Pons (tissue), 1 donor: ENCODE data around the gene RASSF7.

Experiments
- DNase-seq: peaks from one replicate; pipeline ENCODE4 v3.0.0-alpha.2; 2016; ENCODE audit warnings: low spot score

The RASSF7 gene

DNA sequence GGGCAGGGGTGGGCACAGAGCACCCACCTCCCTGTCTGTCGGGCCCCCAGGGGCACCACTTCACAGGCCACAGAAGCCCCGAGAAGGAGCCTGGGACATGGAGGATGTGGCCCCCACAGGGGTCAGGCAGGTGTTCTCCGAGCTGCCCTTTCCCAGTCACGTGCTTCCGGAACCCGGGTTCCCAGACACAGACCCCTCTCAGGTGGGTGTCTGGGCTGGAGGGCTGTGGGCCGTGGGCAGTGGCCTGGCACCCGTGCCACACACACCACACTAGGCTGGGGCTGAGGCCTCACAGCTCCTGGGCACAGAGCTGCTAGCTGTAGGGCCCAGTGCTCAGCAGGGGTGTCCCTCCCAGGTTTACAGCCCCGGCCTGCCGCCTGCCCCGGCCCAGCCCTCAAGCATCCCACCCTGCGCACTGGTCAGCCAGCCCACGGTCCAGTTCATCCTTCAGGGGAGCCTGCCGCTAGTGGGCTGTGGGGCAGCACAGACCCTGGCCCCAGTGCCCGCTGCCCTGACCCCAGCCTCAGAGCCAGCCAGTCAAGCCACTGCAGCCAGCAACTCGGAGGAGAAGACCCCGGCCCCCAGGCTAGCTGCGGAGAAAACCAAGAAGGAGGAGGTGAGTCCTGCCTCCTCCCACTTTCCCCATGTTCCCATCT lies 49.5 kb downstream of the RASSF7 start:
- no peak for DNase-seq

DNA sequence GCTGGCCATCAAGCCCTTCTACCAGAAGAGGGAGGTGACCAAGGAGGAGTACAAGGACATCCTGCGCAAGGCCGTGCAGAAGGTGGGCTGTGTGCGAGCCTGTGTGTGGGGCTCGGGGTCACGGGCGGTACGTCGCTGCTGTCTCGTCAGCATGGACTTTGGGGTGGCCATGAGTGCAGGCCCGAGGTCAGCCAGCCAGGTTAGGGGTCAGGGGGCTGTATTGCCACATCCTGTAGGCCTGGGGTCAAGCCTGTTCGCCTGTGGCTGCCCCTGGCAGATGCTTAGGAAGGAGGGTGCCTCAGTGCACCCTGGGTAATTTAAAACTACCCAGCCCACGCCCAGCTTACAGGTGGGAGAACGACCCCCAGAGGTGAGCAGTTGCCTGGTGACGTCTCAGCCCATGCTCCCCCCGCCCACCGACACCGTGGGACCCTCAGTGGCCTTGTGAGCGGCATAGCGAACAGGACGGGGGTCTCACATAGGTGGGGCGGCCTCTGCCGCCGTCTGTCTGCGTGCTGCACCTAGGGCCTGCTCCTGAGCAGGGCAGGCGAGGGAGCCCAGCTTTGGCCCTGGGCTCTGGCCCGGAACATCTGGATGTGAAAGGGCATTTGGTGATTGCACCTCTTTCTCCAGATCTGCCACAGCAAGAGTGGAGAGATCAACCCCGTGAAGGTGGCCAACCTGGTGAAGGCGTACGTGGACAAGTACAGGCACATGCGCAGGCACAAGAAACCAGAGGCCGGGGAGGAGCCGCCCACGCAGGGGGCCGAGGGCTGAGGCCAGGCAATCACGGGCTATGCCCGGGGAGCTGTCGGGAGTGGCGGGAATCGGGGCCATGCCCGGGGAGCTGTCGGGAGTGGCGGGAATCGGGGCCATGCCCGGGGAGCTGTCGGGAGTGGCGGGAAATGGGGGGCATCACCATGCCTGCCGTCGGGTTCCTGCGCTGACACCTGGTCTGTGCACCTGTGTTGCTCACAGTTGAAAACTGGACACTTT lies 50.5 kb downstream of the RASSF7 start:
- no peak for DNase-seq

DNA sequence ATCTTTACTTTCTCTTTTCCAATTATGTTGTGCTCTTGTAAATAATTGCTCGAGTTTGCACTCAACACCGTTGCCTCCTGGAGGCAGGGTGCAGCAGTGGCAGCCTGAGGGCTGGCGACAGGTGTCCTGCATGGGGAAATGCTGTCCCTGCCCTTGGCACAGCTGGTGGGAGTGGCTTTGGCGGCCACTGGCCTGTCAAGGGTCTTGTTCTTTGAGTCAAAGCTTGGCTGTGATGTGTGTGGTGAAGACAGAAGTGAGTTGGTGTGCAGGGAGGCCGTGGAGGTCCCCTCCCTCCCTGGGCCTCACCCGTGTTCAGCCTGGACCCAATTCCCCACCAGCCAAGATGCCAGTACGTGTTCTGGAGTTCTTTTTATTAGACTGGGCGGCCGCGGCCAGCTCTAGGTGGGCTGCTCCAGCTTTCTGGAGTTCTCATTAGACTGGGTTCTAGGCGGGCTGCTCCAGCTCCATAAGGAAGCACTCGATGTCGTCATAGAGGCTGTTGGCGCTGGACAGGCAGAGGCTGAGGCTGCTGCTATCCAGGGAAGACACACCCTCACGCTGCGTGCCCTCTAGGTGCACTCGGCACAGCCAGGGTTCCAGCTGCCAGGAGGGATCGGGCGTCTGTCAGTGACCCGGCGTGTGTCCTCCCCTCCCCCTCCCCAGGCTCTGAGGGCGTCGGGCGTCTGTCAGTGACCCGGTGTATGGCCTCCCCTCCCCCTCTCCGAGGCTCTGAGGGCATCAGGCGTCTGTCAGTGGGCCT lies 51.6 kb downstream of the RASSF7 start:
- no peak for DNase-seq

DNA sequence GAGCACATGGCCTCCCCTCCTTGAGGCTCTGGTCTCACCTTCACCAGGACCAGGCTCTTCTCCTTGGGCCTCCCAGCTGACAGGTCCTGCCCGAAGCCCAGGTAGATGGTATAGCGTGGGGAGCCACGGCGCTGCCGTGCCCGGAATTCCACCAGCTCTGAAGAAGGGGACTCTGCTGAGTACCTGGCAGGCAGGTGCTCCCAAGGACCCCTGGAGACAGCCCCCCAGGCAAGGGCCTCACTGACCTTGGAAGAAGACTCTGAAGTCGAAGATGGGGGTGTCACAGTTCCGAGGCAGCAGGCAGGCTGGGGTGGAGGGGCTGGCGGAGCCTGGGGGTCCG lies 52.2 kb downstream of the RASSF7 start:
- DNase-seq: no peak

DNA sequence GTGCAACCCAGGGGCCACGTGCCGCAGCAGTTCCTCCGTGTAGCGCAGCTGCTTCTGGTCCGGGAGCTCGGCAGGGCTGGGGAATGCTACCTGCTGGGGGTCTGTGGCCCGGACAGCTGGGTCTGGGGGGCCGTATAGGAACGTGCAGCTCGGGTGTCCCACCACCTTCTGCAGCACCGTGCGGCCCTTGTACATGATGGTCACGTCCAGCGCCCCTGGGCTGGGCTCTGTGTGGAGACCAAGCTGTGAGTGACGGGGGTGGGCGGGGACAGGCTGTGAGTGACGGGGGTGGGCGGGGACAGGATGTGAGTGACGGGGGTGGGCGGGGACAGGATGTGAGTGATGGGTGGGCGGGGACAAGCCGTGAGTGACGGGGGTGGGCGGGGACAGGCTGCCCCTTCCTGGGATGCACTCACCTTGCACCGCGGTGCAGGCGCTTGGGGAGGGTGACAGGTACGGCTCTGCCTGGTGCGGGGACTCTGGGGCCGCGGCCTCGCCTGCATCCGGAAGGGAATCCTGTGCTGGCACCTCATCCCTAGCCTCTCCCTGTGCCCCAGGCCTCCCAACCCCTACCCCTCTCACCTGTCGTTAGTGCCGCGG lies 52.7 kb downstream of the RASSF7 start:
- no peak for DNase-seq
